OCI-LY3 (cell line): ENCODE results near the gene CHST15.

Source experiments
- CTCF ChIP-seq: fragments of 200-600, 300-600 bp; sonication (generic); IDR thresholded peaks from 2 replicates; pipeline ENCODE4 v1.5.1; 2014; ENCODE audit warnings: antibody characterized with exemption, low read length, low read depth
- EZH2phosphoT487 ChIP-seq: fragments of 200-600 bp; shearing (Covaris generic); IDR thresholded peaks from 2 replicates; pipeline ENCODE4 v1.6.1; 2018; ENCODE audit warnings: antibody characterized with exemption, mixed run types, low read depth

- no peak for TF ChIP-seq CTCF
- no peak for TF ChIP-seq EZH2phosphoT487
Observed at GRCh38 chr10:123996302-123996701, 97.1 kb downstream of the CHST15 start.
